CD1c-positive myeloid dendritic cell (primary cell): Measurements from ENCODE around the gene TNPO2.

Source experiments
- DNase-seq: peaks from one replicate; pipeline ENCODE4 v3.0.0-alpha.2; 2016; ENCODE audit errors: extremely low spot score

Gene TNPO2

GRCh38 chr19:12723641-12724426, at the start of gene TNPO2:
Gene TNPO2 (minus strand): TSS chr19:12723932. CDS start chr19:12720977, 2,955 bp downstream.
- DNase-seq = peak; percentile 64

DNA sequence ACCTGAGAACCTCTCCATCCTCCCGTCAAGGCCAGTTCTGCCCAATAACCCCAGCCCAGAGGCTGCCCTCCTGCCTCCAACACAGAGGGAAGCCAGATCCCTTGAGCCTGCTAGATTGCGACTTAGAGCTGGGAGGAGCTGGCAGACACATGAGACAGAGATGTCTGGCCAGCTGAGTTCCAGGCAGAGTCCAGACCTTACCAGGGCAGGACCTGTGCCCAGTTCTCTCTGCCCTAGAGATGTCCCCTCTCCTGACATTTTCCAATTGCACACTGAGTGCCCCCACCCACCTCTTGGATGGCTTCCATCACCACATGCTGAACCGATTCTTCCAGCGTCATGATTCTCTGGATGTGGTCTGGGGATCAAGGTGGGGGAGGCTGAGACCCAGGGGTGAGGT, 48.6 kb upstream of the TNPO2 start:
- DNase-seq = no peak

- no peak for DNase-seq
These were observed 47.2 kb upstream of the TNPO2 start for GRCh38 chr19:12770922-12771321.

DNA sequence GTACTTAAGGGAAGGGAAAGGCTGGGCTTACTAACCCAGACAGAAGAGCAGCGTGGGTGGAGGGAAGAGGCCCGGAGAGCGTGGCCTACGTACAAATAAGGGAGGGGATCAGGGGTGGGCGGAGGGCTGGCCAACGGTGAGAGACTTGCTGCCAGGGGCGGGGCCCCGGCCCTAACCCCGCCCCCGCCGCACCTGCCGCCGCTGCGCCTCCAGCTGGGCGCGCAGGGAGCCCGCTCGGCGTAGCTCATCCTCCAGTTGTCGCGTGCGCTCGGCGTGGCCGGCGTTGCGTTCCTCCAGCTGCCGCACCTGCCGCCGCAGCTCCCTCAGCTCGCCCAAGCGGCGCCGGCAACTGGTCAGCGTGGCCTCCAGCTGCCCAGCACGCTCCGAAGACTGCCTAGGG, 46.0 kb upstream of the TNPO2 start:
- DNase-seq = peak; percentile 42

GRCh38 chr19:12767666-12768065, 43.9 kb upstream of the TNPO2 start:
- no peak for DNase-seq

DNA sequence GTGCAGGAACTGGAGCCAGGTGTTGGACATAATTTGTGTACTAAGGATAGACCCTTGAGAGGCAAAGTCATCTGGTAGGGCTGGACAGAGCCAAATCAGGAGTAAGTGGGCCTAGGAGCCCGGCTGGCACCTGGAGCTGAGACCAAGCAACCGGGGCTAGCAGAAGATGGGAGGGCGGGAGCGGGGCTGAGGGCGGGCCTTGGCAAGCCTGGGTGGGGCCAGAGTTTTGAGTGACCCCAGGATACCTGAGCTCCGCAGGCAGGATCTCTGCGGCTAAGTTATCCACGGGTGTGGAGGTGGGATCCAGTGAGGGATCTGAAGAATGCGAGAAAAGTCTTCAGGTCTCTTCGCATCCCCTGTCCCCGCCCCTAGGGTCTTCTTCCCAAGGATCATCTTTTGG, 43.4 kb upstream of the TNPO2 start:
- DNase-seq = no peak

DNA sequence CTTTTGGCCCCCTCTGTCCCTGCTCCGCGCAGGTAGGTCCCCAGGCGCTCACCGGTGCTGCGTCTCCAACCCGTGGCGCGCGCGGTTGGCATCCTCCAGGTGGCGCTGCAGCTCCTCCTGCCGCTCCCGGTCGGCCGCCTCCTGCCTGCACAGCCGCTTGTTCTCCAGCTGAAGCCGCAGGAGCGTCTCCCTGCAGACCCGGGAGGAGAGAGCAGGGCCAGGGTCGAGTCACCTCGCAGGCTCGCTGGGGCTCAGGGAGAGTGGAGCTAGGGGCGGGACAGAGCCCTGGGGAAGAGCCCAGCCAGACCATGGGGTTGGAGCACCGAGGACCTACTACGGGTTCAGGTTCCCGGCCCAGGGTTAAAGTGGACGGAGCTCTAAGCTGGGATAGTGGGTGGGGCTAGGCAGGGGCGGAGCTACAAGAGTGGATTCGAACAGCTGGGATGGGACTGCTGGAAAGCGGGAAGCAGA, 42.4 kb upstream of the TNPO2 start:
- DNase-seq = peak; percentile 87

DNA sequence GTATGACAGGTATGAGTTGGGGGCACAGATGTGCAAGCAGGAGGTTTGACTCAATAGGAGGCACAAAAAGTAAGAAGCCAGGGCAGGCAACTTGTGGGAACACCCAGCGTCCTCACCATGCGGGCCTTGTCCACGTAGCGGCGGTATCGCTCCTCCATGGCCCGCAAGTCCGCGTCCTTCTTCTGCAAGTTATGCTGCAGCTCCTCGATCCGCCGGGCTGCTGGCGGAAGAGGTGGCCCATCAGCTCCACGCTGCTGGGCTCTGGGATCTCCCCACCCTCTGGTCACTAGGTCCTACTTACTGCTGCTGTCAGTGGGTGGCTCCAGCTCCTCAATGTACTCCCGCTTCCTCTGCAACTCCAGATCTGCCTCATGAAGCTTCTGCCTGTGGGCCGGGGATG, 41.0 kb upstream of the TNPO2 start:
- no peak for DNase-seq

DNA sequence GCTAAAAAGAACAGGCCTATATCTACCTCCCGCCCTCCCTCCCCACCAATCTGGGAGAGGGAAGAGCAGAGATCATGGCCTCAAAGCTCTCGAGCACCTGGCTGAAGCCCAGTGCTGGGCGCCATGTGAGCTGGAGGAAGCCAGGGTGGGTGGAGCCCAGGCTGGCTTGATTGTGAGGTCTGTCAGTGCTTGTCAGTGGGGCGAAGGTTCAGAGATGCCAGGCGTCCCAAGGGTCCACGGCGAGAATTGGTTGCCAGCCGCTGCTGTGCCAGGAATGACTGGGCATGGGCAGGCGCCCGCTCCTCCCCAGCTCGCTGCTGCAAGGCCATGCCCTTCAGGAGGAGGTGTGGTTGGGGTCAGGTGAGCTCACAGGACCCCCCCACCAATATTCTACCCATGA, 39.4 kb upstream of the TNPO2 start:
- no peak for DNase-seq

GRCh38 chr19:12759686-12760085, 36.0 kb upstream of the TNPO2 start:
- no peak for DNase-seq

DNA sequence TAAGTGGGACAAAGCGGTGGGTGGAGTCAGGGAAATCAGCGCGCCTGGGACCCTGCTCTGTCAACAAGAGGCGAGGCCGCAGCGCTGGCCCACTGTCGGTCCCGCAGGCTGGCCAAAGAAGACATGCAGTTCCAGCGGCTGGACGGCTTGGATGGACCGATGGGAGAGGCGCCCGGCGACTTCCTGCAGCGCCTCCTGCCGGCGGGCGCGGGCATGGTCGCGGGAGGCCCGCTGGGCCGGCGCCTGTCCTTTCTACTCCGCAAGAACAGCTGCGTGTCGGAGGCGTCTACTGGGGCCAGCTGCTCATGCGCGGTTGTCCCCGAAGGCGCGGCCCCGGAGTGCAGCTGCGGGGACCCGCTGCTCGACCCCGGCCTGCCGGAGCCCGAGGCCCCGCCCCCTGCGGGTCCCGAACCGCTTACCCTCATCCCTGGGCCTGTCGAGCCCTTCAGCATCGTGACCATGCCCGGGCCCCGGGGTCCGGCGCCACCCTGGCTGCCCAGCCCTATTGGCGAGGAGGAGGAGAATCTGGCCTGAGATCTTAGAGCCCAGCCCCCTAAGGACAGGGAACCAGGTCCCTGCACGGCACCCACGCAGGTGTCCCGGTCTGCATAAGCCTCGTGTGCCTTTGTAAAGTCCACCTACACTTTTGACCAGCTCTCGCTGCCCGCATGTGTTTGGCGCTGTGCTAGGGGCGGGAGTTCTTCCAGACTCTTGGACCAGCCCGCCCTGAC, 34.0 kb upstream of the TNPO2 start:
- peak; percentile 85 for DNase-seq

GRCh38 chr19:12756150-12756883, 32.6 kb upstream of the TNPO2 start:
- no peak for DNase-seq

DNA sequence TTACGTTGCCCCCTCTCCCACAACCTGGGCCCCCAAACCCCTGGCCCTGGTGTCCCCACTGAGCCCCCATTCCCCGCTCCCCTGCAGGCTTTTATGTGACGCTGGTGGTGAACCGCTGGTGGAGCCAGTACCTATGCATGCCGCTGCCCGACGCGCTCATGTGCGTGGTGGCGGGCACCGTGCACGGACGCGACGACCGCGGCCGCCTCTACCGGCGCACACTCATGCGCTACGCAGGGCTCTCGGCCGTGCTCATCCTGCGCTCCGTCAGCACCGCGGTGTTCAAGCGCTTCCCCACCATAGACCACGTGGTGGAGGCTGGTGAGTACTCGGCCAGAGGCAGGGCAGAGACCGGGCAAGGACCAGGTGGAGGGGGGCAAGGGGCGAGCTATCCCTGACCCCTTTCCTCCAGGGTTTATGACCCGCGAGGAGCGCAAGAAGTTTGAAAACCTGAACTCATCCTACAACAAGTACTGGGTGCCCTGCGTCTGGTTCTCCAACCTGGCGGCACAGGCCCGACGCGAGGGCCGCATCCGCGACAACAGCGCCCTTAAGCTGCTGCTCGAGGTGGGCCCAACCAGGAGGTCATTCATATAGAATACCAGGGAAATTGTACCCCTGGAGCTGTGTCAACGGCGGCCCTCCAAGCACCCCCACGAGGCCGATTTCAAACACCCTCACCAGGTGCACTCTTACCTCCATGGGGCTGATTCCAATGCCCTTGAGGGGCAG, 30.9 kb upstream of the TNPO2 start:
- DNase-seq = no peak

DNA sequence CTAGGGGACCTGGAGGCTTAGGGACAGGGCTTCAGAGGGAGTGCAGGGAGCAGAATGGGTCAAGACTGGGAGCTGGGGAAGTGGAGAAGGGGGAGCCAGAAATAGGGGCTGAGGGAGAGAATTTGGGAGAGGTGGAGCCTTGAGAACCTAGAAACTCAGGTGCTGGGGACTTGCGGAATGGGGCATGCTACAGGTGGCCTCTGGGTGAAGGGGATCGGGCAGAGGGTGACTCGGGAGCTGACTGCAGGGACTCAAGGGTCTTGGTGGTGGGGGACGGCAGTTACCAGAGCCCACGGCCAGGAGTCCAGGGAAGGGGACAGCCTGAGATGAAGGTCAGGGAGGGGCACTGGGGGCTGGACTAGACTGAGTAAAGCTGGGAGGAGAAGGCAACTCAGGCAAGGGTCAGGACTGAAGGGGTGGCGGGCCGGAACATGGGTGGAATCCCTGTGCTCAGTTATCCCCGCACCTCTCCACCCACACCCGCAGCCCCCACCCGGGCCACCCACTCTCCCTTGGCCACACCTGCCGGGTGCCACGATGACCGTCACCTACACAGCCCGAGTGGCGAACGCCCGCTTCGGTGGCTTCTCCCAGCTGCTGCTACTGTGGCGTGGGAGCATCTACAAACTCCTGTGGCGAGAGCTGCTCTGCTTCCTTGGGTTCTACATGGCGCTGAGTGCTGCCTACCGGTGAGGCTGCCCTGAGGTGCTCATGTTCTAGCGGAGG, 28.5 kb upstream of the TNPO2 start:
- no peak for DNase-seq

GRCh38 chr19:12751635-12752034, 27.9 kb upstream of the TNPO2 start, which contains the start of gene BEST2:
Gene BEST2 (plus strand): TSS chr19:12751791. CDS start chr19:12752593, 802 bp downstream.
- DNase-seq = no peak

DNA sequence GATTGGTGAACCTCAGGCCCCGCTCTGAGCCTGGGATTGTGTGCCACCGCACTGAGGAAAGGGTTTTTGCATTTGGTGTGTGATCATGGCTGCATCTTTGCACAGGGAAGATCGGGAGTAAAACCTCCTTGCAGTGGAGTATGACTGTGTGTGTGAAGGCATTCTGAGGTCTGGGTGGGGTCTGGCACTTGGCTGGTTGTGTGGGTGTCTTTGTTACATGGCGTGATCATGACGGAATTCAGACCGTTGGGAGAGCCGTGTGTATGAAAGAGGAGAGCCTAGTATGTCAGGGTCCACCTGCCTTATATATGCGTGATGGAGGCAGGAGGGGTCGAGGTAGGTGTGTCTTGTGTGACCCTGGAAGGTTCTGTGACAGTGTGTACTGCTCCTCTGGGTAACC, 27.1 kb upstream of the TNPO2 start:
- DNase-seq = no peak

DNA sequence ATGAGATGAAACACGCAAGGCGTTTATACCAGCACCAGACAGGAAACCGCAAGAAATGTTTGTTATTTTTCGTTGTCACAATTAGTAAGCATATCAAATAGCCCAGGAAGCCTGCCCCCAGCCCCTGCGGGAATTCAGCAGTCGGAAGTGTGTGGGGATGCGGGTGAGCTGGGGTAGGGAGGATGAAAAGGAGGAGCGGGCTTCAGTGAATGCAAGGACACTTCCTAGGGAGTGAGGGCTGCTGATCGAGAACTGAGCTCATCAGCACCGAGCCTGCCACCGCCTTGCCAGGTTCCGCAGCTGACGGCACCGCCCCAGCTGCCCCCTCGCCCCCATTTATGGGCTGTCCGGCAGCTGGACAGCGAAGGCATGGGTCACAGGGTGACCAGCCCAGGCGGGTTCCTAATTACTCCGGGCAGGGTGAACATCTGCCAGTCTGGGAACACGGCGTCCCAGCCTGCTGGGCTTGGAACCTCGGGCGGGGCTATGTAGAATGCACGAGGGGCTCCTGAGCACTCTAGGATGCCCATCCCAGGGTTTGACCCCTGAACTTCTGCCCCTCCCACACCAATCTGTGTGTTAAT, 26.3 kb upstream of the TNPO2 start:
- no peak for DNase-seq

DNA sequence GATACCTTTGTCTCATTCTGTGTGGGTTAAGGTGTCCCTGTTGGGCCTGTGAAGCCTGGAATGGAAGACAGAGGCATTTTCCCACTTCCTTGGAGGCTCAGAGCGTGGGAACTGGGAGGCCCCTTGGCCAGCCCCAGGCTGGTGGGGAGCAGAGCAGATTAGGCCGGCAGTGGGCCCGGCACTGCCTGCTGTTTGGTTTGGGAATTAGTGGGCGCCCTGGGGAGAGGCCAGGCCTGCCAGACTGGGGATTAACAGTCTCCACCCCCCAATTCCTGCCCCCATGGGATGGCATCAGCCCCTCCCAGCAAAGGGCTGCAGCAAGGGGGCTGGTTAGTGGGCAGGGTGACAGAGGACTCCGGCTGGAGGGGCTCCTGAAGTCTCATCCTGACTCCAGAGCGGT, 24.8 kb upstream of the TNPO2 start:
- DNase-seq = no peak

DNA sequence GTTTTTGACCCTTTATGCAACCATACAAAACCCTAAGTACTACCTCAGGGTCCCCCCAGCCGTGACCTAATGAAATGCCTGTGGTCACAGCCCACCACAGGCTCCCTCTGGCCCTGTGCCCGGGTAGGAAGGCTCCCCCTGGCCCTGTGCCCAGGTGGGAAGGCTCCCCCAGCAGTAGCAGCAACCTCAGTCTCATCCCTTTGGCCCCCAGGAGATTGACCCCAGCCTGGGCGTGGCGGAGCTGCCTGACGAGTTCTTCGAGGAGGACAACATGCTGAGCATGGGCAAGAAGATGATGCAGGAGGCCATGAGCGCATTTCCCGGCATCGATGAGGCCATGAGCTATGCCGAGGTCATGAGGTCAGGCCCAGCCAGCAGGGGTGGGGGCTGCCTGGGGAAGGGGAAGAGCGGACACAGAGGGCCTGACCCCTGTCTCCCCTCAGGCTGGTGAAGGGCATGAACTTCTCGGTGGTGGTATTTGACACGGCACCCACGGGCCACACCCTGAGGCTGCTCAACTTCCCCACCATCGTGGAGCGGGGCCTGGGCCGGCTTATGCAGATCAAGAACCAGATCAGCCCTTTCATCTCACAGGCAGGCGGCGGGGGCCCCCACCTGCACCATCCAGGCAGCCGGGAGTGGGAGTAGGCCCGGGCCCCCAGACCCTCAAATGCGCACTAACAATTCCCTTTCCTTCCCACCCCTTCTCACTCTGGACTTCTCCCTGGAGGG, 21.6 kb upstream of the TNPO2 start:
- DNase-seq = no peak

DNA sequence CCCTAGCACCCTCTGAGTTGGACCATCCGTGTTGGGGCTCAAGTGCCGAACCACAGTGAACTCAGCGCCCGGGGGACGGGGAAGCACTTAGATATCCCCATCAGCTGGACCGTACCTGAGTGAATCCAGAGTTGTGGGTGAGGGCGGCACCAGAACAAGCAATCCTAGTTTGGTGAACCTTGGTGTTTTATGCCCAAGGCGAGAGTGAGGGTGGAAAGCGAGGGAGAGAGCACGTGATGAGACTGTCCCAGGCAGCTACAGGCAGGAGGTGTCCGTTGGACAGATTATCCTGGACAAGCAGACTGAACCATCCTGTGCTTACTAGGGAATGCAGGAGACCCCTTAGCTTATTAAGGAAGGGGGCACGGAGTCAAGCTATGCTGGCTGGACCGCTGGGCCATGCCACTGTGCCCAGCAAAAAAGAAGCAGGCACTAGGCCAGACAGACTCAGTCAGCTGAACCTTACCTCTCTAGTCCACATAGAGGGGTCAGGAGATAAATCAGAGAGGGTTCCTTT, 14.2 kb upstream of the TNPO2 start:
- DNase-seq = no peak
